HepG2 (cell line): ENCODE data around the gene DTYMK. TPM values are rescaled to one million over a fixed set of nuclear protein-coding genes. Genes with fewer than 3 reads are reported as not detected.

ENCODE experiments used
- HDAC1 ChIP-seq: sonication (generic); formaldehyde crosslinking; IDR thresholded peaks from 2 replicates; pipeline ENCODE4 v1.5.1; 2020; ENCODE audit warnings: mild to moderate bottlenecking, missing genetic modification reagents
- HOXA5 ChIP-seq: sonication (generic); formaldehyde crosslinking; IDR thresholded peaks from 2 replicates; pipeline ENCODE4 v1.4.0; 2020; ENCODE audit warnings: missing genetic modification reagents
- KDM2A ChIP-seq: sonication (generic); formaldehyde crosslinking; IDR thresholded peaks from 2 replicates; pipeline ENCODE4 v1.4.0; 2020; ENCODE audit warnings: low read depth, missing genetic modification reagents, borderline replicate concordance
- NR2F2 ChIP-seq: IDR thresholded peaks from 2 replicates; pipeline ENCODE4 v1.6.1; 2012; ENCODE audit warnings: low read depth, inconsistent platforms, borderline replicate concordance
- RBM22 ChIP-seq: fragments of 200-400 bp; formaldehyde crosslinking; optimal IDR thresholded peaks from 2 replicates; pipeline ENCODE3; 2017; ENCODE audit warnings: mild to moderate bottlenecking, low read length, moderate library complexity
- RFXANK ChIP-seq: IDR thresholded peaks from 2 replicates; pipeline ENCODE4 v1.6.1; 2016
- TARDBP ChIP-seq: sonication (generic); formaldehyde crosslinking; IDR thresholded peaks from 2 replicates; pipeline ENCODE4 v1.8.0; 2022; ENCODE audit warnings: mild to moderate bottlenecking, missing genetic modification reagents
- TBL1XR1 ChIP-seq: fragments of 150-350 bp; IDR thresholded peaks from 2 replicates; pipeline ENCODE4 v1.6.1; 2014; ENCODE audit warnings: borderline replicate concordance, low read length; ENCODE audit not compliant: partially characterized antibody
- TEAD2 ChIP-seq: sonication (generic); formaldehyde crosslinking; IDR thresholded peaks from 2 replicates; pipeline ENCODE4 v1.9.0; 2021; ENCODE audit warnings: missing genetic modification reagents
- TGIF2 ChIP-seq: IDR thresholded peaks from 2 replicates; pipeline ENCODE4 v1.6.1; 2016; ENCODE audit warnings: control low read depth, missing compliant biosample characterization
- ZKSCAN8 ChIP-seq: IDR thresholded peaks from 2 replicates; pipeline ENCODE4 v1.6.1; 2016; ENCODE audit warnings: borderline replicate concordance, missing genetic modification reagents, missing compliant biosample characterization
- ZNF17 ChIP-seq: sonication (generic); formaldehyde crosslinking; IDR thresholded peaks from 2 replicates; pipeline ENCODE4 v1.5.0; 2020; ENCODE audit warnings: mild to moderate bottlenecking, missing genetic modification reagents
- ZNF441 ChIP-seq: sonication (generic); formaldehyde crosslinking; IDR thresholded peaks from 2 replicates; pipeline ENCODE4 v1.7.0; 2021; ENCODE audit warnings: missing genetic modification reagents, borderline replicate concordance
- ZSCAN30 ChIP-seq: sonication (generic); formaldehyde crosslinking; IDR thresholded peaks from 2 replicates; pipeline ENCODE4 v1.5.0; 2020; ENCODE audit warnings: mild to moderate bottlenecking, missing genetic modification reagents
- polyA plus RNA-seq, 8 experiments: library from polyadenylated mRNA; depleted of rRNA in 3 of 8; stranded (reverse) in 7 of 8; unstranded in 1 of 8; fragments of >200 nt; fragmentation: Illumina TruSeq in 4 of 8; extraction: Trizol in 4 of 8; gene quantifications; 2 replicates each; pipeline versions ENCODE4 v1.2.1 to v1.2.3, GENCODE V29; 2011 to 2016; ENCODE audit warnings: low read depth in 4 of 8, missing spikeins in 1 of 8, mixed read lengths in 1 of 8; ENCODE audit not compliant: insufficient read depth in 1 of 8
- total RNA-seq, 5 experiments: library from RNA; depleted of rRNA; stranded (reverse); fragments of >200 nt; fragmentation: Illumina TruSeq; extraction: Trizol; gene quantifications; 2 replicates each; pipeline ENCODE4 v1.2.3, GENCODE V29; 2016; ENCODE audit warnings: low read depth in 1 of 5
- TF ChIP-seq, protein P1 (sequence below): sonication (generic); formaldehyde crosslinking; IDR thresholded peaks from 2 replicates; pipeline ENCODE4 v1.4.0; 2020; ENCODE audit warnings: mild to moderate bottlenecking, low read depth, missing genetic modification reagents
- TF ChIP-seq, protein P2 (sequence below): IDR thresholded peaks from 2 replicates; pipeline ENCODE4 v1.6.1; 2016; ENCODE audit warnings: missing biosample characterization, missing genetic modification reagents, low read depth
- TF ChIP-seq, protein P3 (sequence below): sonication (generic); formaldehyde crosslinking; IDR thresholded peaks from 2 replicates; pipeline ENCODE4 v1.4.0; 2020; ENCODE audit warnings: missing genetic modification reagents
- TF ChIP-seq, protein P4 (sequence below): sonication (generic); formaldehyde crosslinking; IDR thresholded peaks from 2 replicates; pipeline ENCODE4 v1.4.0; 2020; ENCODE audit warnings: mild to moderate bottlenecking, missing genetic modification reagents
- TF ChIP-seq, protein P5 (sequence below): fragments of 450-650 bp; IDR thresholded peaks from 2 replicates; pipeline ENCODE4 v1.6.1; 2016

DTYMK gene
- total and polyA plus RNA-seq, 2 of the 13 experiments (the other 11 are each of a cell fraction or from before 2014, with no cell fraction given), result 57.5 to 134 TPM

DNA sequence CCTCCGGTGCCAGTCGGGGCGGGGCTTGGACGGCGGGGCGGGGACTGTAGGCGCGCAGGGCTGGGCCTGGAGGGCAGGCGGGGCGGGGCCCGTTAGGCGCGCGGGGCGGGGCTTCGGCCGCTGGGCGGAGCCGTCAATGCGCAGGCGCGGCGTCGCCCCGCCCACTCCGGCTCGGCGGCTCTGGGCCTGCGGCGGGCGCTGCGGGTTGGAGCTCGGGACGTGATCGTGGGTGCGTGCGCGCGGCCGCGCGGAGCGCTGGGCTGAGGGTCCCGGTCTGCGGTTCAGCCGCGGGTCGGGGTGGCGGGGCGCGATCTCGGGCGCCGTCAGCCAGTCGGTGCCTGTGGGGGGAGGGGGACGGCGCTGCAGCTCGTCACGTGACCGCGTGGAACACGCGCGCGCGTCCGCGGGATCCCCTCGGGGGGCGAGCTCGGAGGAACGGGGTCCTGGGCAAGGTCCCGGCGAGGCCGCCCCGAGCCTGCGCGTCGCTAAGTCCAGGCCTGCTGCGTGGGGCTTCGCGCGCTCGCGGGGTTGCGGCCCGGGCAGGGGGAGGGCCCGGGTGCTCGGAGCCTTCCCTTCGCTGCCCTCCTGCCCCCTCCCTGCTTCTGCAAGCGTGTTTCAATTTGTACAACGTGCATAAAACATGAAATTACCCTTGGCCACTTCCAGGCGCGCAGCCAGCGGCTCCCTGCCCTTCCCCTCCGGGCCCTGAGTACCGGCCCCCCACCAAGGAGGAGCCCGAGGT lies 48.0 kb upstream of the DTYMK start, which contains the start of gene D2HGDH (continued):
- TF ChIP-seq, protein P1, sequence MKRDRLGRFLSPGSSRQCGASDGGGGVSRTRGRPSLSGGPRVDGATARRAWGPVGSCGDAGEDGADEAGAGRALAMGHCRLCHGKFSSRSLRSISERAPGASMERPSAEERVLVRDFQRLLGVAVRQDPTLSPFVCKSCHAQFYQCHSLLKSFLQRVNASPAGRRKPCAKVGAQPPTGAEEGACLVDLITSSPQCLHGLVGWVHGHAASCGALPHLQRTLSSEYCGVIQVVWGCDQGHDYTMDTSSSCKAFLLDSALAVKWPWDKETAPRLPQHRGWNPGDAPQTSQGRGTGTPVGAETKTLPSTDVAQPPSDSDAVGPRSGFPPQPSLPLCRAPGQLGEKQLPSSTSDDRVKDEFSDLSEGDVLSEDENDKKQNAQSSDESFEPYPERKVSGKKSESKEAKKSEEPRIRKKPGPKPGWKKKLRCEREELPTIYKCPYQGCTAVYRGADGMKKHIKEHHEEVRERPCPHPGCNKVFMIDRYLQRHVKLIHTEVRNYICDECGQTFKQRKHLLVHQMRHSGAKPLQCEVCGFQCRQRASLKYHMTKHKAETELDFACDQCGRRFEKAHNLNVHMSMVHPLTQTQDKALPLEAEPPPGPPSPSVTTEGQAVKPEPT (CRISPR knock-in tag), result 0 out of 2 replicates have a peak, but pooled peaks have one; percentile 4
- TF ChIP-seq ZKSCAN8 (CRISPR knock-in tag) (no peak), TGIF2 (CRISPR knock-in tag) (no peak), TEAD2 (CRISPR knock-in tag) (no peak; the same call in 1 of the 2 replicates), RFXANK (CRISPR knock-in tag) (no peak), HDAC1 (CRISPR knock-in tag) (no peak; the same call in 1 of the 2 replicates), KDM2A (no peak), HOXA5 (CRISPR knock-in tag) (peak; percentile 14; the same call in 1 of the 2 replicates), ZNF441 (CRISPR knock-in tag) (no peak), TARDBP (CRISPR knock-in tag) (peak; percentile 37; the same call in 1 of the 2 replicates), ZSCAN30 (CRISPR knock-in tag) (no peak; the same call in 1 of the 2 replicates), NR2F2 (no peak), TBL1XR1 (no peak), ZNF17 (CRISPR knock-in tag) (no peak), RBM22 (peak; percentile 65)
- TF ChIP-seq, protein P2, sequence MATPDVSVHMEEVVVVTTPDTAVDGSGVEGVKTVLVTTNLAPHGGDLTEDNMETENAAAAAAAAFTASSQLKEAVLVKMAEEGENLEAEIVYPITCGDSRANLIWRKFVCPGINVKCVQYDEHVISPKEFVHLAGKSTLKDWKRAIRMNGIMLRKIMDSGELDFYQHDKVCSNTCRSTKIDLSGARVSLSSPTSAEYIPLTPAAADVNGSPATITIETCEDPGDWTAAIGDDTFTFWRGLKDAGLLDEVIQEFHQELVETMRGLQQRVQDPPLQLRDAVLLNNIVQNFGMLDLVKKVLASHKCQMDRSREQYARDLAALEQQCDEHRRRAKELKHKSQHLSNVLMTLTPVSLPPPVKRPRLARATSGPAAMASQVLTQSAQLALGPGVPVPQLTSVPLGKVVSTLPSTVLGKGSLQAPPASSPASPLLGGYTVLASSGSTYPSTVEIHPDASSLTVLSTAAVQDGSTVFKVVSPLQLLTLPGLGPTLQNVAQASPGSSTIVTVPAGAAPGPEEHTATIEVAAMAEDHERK (CRISPR knock-in tag), result no peak; the same call in 1 of the 2 replicates
- TF ChIP-seq, protein P3, sequence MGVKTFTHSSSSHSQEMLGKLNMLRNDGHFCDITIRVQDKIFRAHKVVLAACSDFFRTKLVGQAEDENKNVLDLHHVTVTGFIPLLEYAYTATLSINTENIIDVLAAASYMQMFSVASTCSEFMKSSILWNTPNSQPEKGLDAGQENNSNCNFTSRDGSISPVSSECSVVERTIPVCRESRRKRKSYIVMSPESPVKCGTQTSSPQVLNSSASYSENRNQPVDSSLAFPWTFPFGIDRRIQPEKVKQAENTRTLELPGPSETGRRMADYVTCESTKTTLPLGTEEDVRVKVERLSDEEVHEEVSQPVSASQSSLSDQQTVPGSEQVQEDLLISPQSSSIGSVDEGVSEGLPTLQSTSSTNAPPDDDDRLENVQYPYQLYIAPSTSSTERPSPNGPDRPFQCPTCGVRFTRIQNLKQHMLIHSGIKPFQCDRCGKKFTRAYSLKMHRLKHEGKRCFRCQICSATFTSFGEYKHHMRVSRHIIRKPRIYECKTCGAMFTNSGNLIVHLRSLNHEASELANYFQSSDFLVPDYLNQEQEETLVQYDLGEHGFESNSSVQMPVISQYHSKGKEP, result no peak
- TF ChIP-seq, protein P4, sequence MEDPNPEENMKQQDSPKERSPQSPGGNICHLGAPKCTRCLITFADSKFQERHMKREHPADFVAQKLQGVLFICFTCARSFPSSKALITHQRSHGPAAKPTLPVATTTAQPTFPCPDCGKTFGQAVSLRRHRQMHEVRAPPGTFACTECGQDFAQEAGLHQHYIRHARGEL (CRISPR knock-in tag), result no peak
- TF ChIP-seq, protein P5, sequence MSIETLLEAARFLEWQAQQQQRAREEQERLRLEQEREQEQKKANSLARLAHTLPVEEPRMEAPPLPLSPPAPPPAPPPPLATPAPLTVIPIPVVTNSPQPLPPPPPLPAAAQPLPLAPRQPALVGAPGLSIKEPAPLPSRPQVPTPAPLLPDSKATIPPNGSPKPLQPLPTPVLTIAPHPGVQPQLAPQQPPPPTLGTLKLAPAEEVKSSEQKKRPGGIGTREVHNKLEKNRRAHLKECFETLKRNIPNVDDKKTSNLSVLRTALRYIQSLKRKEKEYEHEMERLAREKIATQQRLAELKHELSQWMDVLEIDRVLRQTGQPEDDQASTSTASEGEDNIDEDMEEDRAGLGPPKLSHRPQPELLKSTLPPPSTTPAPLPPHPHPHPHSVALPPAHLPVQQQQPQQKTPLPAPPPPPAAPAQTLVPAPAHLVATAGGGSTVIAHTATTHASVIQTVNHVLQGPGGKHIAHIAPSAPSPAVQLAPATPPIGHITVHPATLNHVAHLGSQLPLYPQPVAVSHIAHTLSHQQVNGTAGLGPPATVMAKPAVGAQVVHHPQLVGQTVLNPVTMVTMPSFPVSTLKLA, result no peak
